RPMI8226 (cell line): Measurements from ENCODE around the gene C1QTNF1.
"Not testable (repeated sequence)": the region's sequence is repeated elsewhere in the genome, so short reads cannot be mapped to it uniquely, and the experiment has no call there.

Experiments
- DNase-seq: peaks from one replicate; pipeline ENCODE4 v3.0.0-alpha.2; 2015

Gene C1QTNF1

GRCh38 chr17:79057737-79058385 is 33.9 kb downstream of the C1QTNF1 start:
- DNase-seq = no peak

GRCh38 chr17:79062691-79063090 is 38.7 kb downstream of the C1QTNF1 start:
- no peak for DNase-seq

- DNase-seq = no peak
Observed at GRCh38 chr17:79064026-79064425, 40.1 kb downstream of the C1QTNF1 start.

GRCh38 chr17:79065105-79065670 is 41.2 kb downstream of the C1QTNF1 start:
- peak; percentile 41 for DNase-seq

DNA sequence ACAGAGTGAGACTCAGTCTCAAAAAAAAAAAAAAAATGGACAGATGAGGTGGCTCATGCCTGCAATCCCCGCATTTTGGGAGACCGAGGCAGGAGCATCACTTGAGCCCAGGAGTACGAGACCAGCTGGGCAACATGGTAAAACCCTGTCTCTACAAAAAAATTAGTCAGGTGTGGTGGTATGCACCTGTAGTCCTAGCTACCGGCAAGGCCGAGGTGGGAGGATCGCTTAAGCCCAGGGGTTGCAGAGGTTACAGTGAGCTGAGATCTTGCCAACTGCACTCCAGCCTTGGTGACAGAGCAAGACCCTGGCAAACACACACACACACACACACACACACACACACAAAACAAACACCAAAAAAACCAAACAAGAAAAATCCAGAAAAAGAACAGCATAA is 43.0 kb downstream of the C1QTNF1 start:
- no peak for DNase-seq

GRCh38 chr17:79070266-79070880 is 46.4 kb downstream of the C1QTNF1 start:
- no peak for DNase-seq

DNA sequence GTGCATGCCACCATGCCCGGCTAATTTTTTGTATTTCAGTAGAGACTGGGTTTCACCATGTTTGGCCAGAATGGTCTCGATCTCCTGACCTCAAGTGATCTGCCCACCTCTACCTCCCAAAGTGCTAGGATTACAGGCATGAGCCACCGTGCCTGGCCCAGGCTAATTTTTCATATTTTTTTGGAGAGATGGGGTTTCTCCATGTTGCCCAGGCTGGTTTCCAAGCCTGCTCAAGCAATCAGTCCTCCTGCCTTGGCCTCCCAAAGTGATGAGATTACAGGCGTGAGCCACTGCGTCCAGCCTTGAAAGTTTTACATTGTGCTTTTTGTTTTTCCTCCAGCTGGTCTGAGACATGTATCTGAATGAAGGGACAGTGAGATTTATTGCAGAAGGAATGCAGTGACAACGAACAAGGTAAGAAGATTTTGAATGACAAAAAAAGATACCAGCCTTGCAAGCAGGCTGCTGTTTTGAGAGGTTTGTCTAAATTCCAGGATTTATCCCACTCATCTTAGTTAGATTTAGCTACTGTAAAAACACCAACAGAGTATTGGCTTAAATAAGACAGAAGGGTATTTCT is 47.3 kb downstream of the C1QTNF1 start:
- DNase-seq = no peak

DNA sequence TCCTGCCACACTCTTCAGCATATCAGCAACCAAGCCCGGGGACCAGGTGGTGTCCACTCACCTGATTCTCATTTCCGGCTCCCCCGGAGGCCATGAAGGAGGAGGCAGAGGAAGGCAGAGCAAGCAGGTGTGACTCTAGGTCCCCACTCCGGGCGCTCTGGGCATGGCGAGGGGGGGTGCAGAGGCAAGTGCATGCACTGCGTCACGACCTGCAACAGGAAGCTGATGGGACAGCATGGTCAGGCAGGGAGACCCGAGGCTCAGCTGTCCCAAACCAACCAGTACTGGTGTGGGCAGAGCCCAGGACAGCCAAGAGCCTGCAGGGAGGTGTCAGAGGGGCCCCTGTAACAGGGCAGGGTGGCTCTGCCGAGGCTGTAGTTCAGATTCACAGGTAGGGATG is 48.6 kb downstream of the C1QTNF1 start:
- DNase-seq = peak; percentile 47

DNA sequence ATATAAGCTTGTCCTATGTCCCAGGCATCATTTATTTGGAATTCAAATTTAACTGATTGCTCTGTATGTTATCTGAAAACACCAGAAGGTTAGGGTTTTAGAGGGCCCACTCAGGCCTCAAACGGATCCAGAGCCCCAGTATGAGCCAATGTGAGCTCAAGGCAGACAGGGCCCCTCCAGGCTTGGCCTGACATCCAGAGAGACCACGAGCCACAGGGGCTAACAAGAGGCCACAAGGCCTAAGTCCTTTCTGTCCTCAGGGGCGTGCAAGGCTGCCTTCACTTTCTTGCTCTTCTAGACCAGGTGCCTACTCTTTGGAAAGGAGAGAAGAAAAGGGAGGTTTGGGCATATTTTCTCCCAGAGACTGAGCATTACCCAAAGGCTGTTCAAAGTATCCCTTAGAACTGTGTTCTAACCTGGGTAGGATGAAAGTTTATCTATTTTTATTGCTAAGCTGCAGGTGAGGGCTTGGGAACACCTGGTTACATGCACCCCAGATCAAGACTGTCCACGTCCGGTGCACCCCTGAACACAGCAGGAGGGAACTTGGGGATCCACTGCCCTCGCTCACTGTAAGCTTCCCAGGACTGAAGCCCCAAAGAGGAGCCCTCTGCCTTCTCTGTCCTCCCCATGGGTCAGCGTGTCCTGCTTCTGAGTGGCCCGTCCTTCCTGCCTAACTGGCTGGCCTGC is 49.2 kb downstream of the C1QTNF1 start:
- no peak for DNase-seq

- no peak for DNase-seq
Observed at GRCh38 chr17:79073706-79074088, 49.7 kb downstream of the C1QTNF1 start.

DNA sequence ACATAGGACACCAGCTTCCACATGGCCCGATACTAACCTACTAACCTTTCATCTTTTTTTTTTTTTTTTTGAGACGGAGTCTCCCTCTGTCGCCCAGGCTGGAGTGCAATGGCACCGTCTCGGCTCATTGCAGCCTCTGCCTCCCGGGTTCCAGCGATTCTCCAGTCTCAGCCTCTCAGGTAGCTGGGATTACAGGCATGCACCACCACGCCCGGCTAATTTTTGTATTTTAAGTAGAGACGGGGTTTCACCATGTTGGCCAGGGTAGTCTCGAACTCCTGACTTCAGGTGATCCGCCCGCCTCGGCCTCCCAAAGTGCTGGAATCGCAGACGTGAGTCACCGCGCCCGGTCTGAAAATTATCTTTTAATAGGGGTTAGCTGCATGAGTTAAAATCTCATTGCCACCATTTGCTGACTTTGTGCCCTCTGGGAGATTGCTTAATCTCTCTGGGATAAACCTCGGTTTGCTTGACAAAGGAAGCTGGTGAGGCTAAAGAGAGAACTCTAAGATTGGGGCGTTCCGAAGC is 50.2 kb downstream of the C1QTNF1 start:
- not testable (repeated sequence) for DNase-seq

- peak; percentile 95 for DNase-seq
Observed at GRCh38 chr17:79074649-79075445, 50.9 kb downstream of the C1QTNF1 start, which contains the start of gene ENGASE. Gene ENGASE, plus strand, starts transcription at chr17:79074824. Its CDS starts 121 bp downstream, at chr17:79074945.

DNA sequence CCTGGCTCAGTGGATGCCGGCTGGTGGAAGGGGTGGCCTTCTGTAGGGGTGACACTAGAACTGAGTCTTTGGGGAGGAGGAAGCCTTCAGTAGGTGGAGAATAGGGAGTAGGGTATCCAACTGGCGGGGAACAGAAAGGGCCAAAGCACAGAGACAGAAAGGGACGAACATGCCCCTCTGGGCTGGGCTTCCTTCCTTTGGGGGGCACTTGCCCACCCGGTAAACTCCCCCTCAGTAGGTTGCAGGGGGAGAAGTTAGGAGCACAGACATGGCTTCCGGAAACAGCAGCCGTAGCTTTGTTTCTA is 51.4 kb downstream of the C1QTNF1 start:
- DNase-seq = peak; percentile 22

DNA sequence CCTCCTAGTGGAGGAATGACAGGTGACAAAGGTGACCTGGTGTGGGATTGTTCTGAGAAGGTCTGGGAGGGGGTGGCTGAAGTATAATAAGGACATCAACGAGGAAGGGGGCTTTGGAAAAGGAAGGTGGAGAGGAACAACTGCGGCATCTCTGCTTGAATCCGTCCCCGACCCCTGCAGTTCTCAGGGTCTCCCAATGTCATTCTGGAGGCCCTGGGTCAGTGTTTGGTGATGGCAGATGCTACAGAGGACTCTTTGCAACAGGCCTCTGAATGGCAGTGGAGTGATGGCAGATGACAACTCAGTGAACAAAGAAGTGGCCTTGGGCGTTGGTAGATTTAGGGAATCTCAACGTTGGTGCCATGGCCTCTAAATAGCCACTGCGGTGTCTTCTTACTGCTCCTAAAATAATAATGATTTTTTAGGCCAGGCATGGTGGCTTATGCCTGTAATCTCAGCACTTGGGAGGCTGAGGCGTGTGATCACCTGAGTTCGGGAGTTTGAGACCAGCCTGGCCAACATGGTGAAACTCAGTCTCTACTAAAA is 52.0 kb downstream of the C1QTNF1 start:
- no peak for DNase-seq

- DNase-seq = no peak
Observed at GRCh38 chr17:79077587-79077986, 53.6 kb downstream of the C1QTNF1 start.

GRCh38 chr17:79078476-79079190 is 54.7 kb downstream of the C1QTNF1 start:
- DNase-seq = no peak

GRCh38 chr17:79079421-79080200 is 55.6 kb downstream of the C1QTNF1 start:
- DNase-seq = no peak

DNA sequence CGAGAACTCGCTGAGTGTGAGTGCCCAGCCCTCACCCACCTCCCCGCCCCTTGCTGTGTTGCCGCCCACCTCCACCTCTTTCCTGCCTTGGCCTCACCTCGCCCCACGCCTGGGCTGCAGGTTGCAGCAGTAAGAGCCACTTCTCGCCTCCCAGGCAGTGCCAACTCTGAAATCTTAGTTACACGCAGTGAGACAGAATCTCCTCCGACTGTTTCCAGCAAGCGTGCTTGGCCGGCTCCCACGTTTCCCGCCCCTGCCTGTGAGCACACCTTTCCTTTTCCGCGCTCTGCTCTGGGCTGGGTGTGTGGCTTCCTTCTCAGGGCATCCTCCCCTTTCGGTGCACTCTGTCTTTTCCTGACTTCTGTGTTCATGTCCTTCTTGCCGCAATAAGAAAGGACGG is 56.4 kb downstream of the C1QTNF1 start:
- DNase-seq = no peak

DNA sequence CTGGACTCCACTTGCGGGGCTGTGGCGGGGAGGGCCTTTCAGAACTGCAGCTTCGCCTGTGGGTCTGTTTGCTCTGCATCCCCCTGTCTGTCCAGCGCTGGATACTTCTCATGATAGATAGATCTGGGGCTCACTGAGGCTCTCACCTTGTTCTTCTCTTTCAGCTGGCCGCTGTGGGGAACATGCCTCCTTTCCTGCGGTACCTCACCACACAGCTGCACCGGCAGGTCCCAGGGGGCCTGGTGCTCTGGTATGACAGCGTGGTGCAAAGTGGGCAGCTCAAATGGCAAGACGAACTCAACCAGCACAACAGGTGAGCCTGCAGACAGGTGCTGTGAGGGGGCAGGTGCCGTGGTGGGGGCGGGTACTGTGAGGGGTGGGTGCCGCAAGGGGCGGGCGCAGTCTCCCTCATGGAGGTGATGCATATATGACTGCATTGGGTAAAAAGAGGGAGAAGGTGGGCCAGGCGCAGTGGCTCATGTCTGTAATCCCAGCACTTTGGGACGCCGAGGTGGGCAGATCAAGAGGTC is 56.9 kb downstream of the C1QTNF1 start:
- DNase-seq = no peak

- no peak for DNase-seq
Observed at GRCh38 chr17:79081571-79082276, 57.8 kb downstream of the C1QTNF1 start.
